HG02759 (cell line): ENCODE data around the gene FEM1C.

Experiments
- ATAC-seq: cut with Tn5 transposase; IDR thresholded peaks from one replicate; pipeline ENCODE4 v1.9.1; 2021; ENCODE audit warnings: mild to moderate bottlenecking, moderate library complexity; ENCODE audit not compliant: unreplicated experiment

Gene FEM1C

DNA sequence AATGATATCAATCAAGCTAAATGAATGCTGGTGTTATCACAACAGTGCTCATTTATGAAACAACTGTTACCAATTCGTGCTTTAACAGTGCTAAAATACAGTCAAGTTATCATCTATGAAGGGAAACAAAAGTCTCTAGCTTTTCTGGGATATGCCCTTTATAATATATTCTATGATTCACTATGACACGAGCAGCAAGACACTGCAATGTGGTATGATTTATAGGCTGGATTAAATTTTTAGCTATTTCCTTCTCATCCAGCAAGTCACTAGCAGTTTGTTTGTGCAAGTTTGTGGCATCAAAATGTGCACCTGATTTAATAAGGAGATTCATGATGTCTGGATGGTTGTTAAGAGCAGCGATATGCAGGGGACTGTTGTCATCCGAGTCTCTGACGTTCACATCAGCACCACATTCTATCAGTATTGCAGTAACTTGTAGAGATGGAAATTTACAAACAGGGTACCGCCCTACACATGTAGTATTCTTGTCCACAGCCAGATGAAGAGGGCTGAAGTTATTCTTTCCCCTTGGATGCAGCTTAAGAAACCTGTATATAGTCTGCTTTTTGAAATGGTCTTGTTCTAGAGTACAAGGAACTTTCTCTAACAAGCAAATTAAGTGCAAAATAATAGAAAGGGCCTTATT lies 20.3 kb downstream of the FEM1C start:
- no peak for ATAC-seq

DNA sequence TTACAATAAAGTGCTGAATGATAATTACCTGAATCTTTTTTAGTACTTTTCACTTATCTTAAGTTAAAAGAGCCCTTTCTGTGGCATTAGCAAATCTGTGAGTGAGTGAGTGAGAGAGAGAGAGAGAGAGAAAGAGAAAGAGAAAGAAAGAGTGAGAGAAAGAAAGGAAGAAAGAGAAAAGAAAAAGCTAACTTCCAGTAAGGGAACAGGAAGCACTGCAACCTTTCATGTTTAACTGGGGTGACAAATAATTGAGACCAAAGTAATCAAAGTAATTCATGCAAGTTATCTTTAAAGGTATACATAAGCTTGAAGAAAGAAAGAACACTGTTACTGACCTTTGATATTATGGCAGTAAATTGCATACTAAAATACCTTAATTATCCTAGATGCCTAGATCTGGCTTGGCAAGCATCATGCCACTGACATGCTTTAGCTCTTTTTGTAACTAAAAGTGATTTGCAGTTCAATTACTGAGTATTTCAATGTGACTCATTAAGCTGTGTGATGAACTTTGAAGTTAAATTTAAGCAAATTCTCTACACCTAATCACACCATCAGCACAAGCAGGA lies 21.7 kb downstream of the FEM1C start:
- ATAC-seq = no peak

DNA sequence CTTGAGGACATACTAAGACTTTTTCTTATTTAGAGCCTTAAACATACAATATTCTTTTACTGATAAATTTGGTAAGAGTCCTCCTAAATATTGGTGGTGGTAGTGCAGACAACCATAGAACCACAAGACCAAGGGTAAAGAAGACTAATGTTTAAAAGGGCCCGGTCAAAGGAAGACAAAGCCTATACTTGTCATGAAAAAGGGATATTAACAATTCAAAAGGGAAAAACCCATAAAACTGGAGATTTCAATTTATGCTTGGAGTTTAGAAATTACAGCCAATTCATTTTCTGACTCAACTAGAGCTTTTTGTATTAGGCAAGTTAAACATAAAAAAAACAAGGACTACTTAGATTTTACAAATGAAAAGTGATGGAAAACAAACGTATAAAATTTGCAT lies 24.4 kb downstream of the FEM1C start:
- no peak for ATAC-seq

DNA sequence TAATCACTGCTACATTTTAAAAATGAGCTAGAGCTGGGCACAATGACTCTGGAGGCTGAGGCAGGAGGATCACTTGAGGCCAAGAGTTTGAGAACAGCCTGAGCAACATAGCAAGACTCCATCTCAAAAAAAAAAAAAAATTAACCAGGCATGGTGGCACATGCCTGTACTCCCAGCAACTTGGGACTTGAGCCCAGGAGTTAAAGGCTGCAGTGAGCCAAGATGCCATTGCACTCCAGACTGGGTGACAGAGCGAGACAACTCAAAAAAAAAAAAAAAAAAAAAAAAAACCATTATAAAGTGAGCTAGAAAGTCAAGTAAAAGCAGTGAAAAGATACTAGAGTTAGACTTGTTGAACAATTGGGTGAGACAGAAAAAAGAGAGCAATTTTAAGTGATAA lies 28.2 kb downstream of the FEM1C start:
- ATAC-seq = no peak

DNA sequence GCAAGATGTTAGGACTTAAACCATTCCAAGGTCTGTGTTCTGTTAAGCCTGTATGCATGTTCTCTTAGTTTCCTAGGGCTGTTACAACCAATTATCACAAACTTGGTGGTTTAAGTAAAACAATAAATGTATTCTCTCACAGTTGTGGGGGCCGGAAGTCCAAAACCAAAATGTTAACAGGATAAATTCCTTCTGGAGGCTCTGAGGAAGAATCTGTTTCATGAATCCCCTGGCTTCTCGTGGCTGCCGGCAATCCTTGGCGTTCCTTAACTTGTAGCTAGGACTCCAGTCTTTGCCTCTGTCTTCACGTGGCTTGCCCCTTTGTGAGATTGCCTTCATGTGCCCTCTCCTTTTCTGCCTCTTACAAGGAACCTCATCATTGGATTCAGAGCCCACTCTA lies 30.4 kb downstream of the FEM1C start:
- no peak for ATAC-seq

DNA sequence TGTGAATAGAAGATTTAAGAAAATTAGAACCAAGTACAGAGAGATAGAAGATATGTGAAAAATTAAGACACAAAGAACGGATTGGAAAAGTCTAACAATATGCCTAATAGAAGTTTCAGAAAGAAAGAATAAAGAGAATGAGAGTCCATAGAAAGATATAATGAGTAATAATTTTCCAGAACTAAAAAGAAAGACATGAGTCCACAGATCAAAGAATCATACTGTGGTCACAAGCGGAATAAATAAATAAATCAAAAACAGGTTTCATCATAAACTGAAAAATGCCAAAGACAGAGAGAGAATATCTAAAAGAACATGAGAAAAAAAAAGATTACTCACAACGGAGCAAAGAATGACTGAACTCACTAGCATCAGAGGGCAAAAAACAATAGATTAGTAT lies 32.9 kb downstream of the FEM1C start:
- ATAC-seq = no peak

DNA sequence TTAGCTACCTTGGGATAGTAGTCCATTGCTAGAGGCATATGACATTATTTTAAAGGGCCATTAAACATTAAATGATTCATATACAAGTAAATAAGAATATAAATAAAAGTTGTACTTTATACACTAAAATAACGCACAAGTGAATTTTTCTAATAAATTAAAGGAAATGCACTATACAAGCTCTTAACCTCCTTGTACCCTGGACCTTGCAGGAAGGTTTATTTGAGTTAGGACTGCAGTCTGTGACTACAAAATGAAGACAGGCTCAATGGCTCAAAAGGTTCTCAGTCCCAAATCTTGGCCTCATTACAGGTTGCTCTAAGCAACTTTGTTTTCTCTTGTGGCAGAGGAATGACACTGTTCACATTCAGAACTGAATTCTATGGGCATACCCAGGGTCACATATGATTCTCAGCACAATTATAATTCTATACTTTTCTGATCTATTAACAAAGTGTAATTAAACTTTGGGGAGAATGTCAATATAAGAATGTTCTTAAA lies 34.4 kb downstream of the FEM1C start:
- no peak for ATAC-seq

DNA sequence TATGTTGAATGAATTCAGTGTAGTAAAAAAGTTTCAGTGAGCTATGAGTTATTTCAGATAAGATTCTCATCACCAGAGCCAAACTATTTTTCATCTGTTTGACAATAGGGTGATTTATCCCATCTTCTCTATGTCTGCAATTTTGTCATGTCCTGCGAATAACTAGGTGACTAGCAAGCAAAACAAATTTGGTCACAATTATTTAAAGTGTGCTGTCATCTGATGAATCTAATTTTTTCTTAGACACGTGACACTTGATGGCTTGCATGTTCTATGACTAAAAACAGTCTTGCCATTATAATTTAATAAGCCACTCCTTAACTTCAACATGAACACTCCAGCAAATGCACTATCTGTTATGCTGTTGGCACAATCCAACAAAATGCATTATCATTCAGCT lies 35.0 kb downstream of the FEM1C start:
- no peak for ATAC-seq

DNA sequence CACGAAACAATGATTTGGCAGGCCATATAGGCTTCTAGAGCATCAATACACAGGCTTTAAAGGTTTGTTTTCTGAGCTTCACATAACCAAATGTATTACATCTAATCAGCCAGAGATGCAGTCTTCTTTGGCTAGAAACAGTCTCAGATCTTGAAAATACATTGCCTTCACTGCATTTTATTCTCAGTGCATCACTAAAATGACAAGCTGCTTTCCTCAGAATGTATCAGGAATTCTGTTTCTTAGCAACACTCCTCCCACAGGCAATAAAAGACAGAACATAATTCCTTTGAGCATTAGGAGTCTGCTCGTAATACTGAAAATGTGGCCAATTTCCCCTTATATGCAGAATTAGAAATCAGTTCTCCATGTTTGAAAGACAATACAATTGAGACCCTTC lies 36.9 kb downstream of the FEM1C start:
- no peak for ATAC-seq

DNA sequence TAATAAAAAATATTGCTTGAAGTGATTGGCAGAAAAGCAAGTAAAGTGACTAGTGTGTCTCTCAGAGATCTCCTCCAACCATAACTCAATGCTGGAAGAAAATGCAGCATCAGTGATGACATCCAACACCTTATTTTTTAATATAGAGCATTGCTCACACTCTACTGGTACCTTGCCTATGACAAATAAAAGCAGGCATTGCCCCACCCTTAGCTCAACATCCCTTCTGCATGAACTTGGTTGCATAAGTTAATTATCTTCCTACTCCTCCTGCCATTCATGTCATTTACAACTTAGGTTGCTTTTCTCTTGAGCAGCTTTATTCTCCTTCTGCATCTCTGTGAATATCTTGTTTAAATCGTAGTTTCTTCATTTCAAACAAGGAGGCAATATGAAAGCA lies 41.2 kb downstream of the FEM1C start:
- no peak for ATAC-seq

DNA sequence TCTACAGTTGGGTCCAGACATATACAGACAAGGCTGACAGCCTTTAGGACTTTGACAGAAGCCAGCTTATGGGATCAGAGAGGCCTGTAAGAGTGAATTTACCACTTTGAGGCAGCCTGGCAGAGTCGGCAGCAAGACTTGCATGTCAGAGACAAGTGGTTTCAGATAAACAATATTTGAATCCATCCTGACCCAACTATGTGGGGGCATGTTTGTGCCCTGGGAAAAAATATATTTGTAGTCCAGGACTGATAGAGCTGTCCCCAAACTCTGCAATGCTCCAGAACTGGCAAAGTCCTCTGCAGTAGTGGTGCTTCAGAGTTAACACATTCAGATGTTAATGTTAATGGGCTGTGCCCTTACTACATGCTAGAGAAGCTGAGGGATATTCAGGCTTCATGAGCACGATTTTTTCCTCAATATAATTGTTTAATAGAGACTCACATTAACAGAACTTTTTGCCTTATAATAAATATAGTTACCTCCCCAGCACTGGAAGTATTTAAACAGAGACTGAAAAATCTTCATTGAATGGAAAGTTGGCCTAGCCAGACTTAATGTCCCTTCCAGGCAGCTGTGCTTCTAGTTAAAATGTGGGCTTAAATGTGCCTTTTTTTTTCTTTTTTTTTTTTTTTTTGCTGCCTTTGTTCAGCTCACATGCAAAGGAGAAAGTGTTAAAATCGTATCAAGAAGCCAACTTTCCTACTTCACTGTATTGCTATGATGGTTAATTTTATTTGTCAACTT lies 42.9 kb downstream of the FEM1C start:
- no peak for ATAC-seq

DNA sequence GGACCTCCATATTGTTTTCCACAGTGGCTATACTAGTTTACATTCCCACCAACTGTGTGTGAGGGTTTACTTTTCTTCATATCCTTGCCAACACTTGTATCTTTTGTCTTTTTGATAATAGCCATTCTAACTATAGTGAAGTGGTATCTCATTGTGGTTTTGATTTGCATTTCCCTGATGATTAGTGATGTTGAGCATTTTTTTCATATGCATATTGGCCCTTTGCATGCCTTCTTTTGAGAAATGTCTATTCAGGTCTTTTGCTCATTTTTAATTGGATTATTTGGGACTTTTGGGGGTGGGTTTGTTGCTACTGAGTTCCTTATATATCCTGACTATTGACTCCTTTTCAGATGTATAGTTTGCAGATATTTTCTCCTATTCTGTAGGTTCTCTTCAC lies 44.4 kb downstream of the FEM1C start:
- no peak for ATAC-seq

DNA sequence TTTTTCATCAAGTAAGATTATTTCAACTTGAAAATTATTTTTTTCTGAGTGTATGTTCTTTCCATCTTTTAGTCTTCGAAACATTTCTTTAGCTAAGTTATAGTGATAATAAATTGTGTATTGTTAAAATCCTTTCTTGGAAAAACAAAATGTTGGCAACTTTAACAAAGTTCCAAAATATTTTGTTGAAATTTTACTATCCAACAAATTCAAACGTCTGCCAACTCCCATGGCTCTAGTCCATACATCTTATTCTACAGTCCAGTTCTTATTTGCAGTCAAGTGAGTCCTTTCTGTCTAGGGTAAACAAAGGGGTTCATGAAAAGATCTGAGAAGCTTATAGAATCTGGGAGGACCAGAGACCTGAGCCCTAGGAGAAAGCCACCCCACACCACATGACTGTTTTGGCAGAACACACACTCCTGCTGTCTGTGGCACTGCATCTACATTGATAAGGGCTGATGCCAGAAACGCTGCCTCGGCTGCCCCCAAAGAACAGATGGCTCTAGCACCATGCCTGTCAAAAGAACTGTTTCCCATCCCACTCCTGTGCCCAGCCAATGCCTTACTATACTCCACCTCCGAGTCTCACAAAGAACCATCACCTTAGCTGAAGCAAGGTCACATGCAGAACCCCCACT lies 47.5 kb downstream of the FEM1C start:
- no peak for ATAC-seq

DNA sequence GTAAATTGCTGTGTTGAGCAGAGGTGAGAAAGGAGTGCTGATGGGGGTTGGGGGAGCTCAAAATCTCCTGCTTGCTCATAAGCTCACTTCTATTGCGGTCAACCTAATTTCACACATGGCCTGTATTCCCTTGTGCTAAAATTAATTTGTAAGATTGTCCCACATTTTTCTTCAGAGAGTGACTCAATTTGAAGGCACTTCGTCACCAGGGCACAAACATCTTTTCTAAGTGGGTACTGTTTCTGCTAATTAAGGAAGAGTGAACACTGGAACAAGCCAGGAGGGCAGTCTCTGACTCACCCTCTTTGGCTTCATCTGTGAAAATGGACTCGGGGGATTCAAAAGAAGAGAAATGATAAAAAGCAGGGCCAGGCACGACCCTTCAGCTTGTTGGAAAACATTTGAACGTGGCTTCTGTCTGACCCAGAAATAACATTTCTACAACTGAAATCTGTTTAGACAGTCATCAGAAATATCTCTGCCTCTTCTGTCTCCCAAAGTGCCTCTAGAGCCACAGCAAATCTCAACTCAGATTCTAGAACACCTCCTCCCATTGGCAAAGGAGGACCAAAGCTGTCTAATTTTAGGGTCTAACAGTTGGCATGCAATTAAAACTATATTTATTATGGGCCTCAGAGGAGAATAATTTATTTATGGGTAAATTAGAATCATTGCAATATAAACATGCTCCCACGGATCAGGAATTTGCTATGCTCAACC lies 49.8 kb downstream of the FEM1C start:
- peak; percentile 57 for ATAC-seq

DNA sequence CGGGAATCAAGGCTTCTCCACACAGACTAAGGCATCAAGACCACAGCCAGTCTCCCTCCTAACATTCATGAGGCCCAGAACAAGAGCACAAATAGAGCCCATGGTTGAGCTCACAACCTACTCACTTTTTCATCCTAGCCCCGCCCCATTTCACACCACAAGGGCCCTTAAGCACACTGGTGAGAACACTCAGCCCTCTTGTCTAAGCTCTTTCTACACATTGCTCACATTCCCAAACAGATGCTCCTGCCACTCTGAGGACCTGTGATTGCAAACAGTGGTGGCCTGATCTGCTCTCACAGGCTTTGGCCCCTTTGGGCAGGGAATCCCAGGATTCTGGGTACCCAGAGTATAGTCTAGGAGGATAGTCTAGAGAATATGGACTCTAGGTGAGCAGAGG lies 54.0 kb downstream of the FEM1C start:
- ATAC-seq = no peak

DNA sequence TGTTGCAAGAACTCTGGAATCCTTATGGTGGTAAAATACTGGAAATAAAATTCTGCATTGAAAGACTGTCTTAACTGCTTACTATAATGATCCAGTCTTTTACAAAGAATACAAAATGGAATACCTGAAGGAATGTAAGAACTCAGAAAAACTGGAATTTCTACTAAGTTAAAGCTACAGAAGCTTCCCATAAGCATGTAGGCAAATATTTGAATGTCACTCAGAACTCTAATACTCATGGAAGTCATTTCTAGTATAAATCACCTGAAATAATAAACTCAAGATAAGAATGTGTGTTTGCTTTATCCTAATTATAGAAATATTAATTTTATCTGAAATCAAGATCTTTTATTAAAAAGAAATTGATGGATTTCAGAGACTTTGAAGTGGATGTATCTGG lies 54.8 kb downstream of the FEM1C start:
- no peak for ATAC-seq

DNA sequence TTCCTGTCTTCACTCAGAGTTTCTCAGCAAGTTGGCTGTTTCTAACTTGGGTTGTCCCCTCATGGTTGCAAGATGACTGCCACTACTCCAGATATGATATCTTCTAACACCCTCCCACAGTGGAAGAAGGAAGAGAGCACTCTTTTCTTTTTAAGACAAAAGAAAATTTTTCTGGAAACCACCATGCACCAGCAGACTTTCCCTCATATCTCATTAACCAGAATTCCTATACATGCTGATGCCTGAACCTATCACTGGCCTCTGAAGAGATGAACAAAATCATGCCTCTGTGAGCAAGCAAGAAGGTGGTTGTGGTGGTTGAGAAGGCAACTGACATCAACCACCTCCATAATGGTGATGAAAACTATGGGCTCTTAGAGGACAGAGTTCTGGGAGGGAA lies 56.8 kb downstream of the FEM1C start:
- peak; percentile 80 for ATAC-seq

DNA sequence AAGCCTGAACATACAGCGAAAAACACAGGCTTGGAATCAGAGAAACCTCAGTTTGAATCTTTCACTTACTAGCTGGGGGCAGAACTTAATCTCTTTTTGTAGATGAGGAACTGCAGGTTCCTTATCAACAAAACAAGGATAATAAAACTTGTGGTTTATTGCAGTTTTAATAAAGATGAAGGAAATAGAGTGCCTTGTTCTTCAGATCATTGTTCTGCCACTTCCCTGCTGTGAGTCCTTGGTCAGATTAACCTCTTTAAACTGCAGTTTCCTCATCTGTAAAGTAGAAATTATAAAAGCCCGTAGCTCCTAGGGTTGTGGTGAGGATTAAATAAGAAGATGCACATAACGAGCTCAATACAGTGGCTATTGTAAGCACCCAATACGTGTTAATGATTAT lies 57.4 kb downstream of the FEM1C start:
- peak; percentile 7 for ATAC-seq

DNA sequence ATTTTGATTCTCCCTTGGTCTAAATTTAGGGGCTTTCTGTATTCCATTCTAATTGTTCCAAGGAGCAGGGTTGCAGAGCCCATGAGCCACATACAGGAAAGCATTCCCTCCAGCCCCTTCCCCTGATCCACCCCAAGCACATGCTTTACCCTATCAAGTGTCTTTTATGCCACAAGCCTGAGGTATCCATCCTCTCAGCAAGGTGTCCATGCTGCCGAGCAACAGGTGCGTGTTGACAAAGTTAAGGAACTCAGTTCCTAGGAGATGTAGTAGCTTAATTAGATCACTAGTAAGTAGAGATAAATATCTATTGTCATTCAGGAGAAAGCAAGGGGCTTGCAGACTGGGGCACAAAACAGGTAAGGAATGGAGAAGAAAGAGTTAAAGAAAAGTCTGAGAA lies 57.8 kb downstream of the FEM1C start:
- no peak for ATAC-seq

DNA sequence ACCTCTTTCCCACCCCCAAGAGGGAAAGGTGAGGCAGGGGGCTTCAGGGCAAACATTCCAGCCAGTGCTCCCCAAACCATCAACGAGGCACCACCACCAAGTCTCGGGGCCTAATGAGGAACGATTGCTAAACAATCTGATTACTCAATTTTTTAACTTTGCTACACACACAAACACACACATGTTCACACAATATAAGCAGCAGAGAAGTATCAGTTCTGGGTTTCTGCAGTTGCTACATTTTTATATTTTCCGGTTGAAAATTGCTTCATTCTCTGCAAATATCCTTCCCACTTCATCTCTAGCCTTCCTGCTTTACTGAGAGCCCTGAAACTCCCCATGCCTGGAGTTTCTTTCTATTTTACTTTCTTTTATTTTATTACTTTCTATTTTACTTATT lies 60.2 kb downstream of the FEM1C start:
- ATAC-seq = no peak

DNA sequence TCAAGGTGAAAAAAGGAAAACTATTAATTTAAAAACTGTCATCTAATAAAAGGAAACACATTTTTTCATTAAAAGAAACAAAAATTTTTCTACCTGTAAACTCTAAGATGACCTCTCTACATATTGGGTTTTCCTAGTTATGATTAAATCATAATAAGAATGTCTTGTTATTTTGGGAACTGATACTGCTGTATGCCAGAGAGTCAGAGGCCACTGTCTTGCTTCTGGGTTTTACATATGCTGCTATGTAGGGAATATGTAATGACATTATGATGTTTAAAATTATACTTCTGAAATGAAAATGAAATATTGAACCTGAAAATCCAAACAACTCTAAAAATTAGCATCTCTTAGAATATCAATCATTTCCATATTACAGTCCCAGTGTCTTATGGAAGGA lies 63.7 kb downstream of the FEM1C start:
- ATAC-seq = no peak
